ENCODE data around the gene AGPAT3. TPM values are rescaled to one million over a fixed set of nuclear protein-coding genes. Genes with fewer than 3 reads are reported as not detected.
A peak's percentile ranks its signal among the peaks of the same experiment; 100 is the strongest.

AGPAT3 gene
- total RNA-seq, 1 donor from 2014 or later: 50.5 TPM

GRCh38 chr21:43877936-43878575 lies 13.0 kb downstream of the AGPAT3 start:
- H3K9me3 Mint-ChIP-seq (ENCODE audit: low read depth): no peaks in the 10 kb centered on the region
- DNase-seq (ENCODE audit: low spot score, unreplicated experiment): no peak
- H3K36me3 Mint-ChIP-seq (ENCODE audit: insufficient read depth): peaks cover 20% of the 10 kb centered on the region
- no peak for TF ChIP-seq CTCF (IDR thresholded peaks at IDR 0.05; ENCODE audit: unreplicated experiment)
- H3K27me3 Mint-ChIP-seq: no peaks in the 10 kb centered on the region
- H3K4me1 Mint-ChIP-seq (ENCODE audit: low read depth): no peaks in the 10 kb centered on the region
- H3K4me3 Mint-ChIP-seq (ENCODE audit: low read depth): no peak overlapping the region
- no peak overlapping the region for H3K27ac Mint-ChIP-seq

GRCh38 chr21:43879348-43880110 lies 14.5 kb downstream of the AGPAT3 start:
- Mint-ChIP-seq H3K4me1 (ENCODE audit: low read depth) (peaks cover 4% of the 10 kb centered on the region), H3K36me3 (ENCODE audit: insufficient read depth) (peaks cover 15% of the 10 kb centered on the region), H3K9me3 (ENCODE audit: low read depth) (no peaks in the 10 kb centered on the region), H3K27ac (peak overlapping the region; percentile 33), H3K4me3 (ENCODE audit: low read depth) (no peak overlapping the region), H3K27me3 (no peaks in the 10 kb centered on the region)
- TF ChIP-seq CTCF (IDR thresholded peaks at IDR 0.05; ENCODE audit: unreplicated experiment): no peak
- no peak for DNase-seq (ENCODE audit: low spot score, unreplicated experiment)

GRCh38 chr21:43880111-43880985 lies 15.3 kb downstream of the AGPAT3 start:
- DNase-seq (ENCODE audit: low spot score, unreplicated experiment): no peak
- Mint-ChIP-seq H3K36me3 (ENCODE audit: insufficient read depth) (peaks cover 9% of the 10 kb centered on the region), H3K4me3 (ENCODE audit: low read depth) (no peak overlapping the region), H3K27me3 (no peaks in the 10 kb centered on the region), H3K27ac (no peak overlapping the region), H3K4me1 (ENCODE audit: low read depth) (peaks cover 11% of the 10 kb centered on the region), H3K9me3 (ENCODE audit: low read depth) (no peaks in the 10 kb centered on the region)
- no peak for TF ChIP-seq CTCF (IDR thresholded peaks at IDR 0.05; ENCODE audit: unreplicated experiment)

DNA sequence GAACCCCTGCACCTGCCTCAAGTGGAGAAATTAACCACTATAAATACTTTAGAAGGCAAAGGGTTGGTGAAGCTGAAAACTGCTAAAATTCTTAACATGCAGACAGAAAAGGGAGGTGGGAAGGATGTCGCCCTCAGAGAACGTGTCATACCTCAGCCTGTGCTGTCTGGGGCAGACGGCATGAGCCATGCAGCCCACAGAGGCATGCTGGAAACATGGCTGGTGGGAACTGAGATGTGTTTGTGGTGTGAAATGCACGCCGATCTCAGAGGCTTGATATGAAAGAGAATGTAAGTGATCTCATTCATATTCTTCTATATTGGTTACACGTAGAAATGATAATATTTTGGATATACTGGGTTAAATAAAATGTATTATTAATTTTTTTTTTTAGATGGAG lies 16.3 kb downstream of the AGPAT3 start:
- peaks cover 7% of the 10 kb centered on the region for H3K36me3 Mint-ChIP-seq (ENCODE audit: insufficient read depth)
- H3K9me3 Mint-ChIP-seq (ENCODE audit: low read depth): no peaks in the 10 kb centered on the region
- H3K4me1 Mint-ChIP-seq (ENCODE audit: low read depth): peaks cover 11% of the 10 kb centered on the region
- H3K27ac Mint-ChIP-seq: no peak overlapping the region
- H3K27me3 Mint-ChIP-seq: no peaks in the 10 kb centered on the region
- no peak for DNase-seq (ENCODE audit: low spot score, unreplicated experiment)
- TF ChIP-seq CTCF (IDR thresholded peaks at IDR 0.05; ENCODE audit: unreplicated experiment): no peak
- no peak overlapping the region for H3K4me3 Mint-ChIP-seq (ENCODE audit: low read depth)

DNA sequence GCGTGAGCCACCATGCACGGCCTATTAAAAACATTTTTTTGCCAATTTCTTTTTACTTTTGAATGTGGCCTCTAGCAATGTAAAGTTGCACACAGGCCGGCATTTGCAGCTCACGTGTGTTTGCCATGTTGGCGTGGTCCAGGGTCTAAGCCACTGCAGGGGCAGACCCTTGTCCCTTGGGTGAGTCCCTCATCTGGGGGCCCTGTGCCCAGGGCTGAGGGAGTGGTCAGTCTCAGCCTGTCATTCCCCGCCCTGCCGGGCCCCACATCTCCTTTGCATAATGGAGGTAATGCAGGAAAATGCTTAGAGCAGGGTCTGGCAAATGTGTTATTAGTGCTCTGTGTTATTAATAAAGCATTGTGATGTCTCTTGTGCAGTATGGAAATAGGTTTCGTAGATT lies 16.9 kb downstream of the AGPAT3 start:
- Mint-ChIP-seq H3K4me3 (ENCODE audit: low read depth) (no peak overlapping the region), H3K36me3 (ENCODE audit: insufficient read depth) (peaks cover 5% of the 10 kb centered on the region), H3K27ac (no peak overlapping the region), H3K9me3 (ENCODE audit: low read depth) (no peaks in the 10 kb centered on the region), H3K4me1 (ENCODE audit: low read depth) (peaks cover 11% of the 10 kb centered on the region), H3K27me3 (no peaks in the 10 kb centered on the region)
- DNase-seq (ENCODE audit: low spot score, unreplicated experiment): no peak
- no peak for TF ChIP-seq CTCF (IDR thresholded peaks at IDR 0.05; ENCODE audit: unreplicated experiment)
